Ishikawa (cell line): Measurements from ENCODE around the gene TAF10.

ENCODE experiments used
- CEBPB ChIP-seq: IDR thresholded peaks from 2 replicates; pipeline ENCODE4 v1.6.1; 2012
- CREB1 ChIP-seq: IDR thresholded peaks from 2 replicates; pipeline ENCODE4 v1.6.1; 2012; ENCODE audit warnings: low read depth
- EGR1 ChIP-seq: IDR thresholded peaks from 2 replicates; pipeline ENCODE4 v1.6.1; 2012
- EP300 ChIP-seq: IDR thresholded peaks from 2 replicates; pipeline ENCODE4 v1.6.1; 2012; ENCODE audit warnings: borderline replicate concordance
- FOXM1 ChIP-seq: IDR thresholded peaks from 2 replicates; pipeline ENCODE4 v1.6.1; 2012; ENCODE audit warnings: low read depth, borderline replicate concordance
- NFIC ChIP-seq: IDR thresholded peaks from 2 replicates; pipeline ENCODE4 v1.6.1; 2012
- RAD21 ChIP-seq: IDR thresholded peaks from 2 replicates; pipeline ENCODE4 v1.6.1; 2012; ENCODE audit warnings: low read depth
- REST ChIP-seq: IDR thresholded peaks from 2 replicates; pipeline ENCODE4 v1.6.1; 2012; ENCODE audit warnings: low read depth, mild to moderate bottlenecking
- TAF1 ChIP-seq: IDR thresholded peaks from 2 replicates; pipeline ENCODE4 v1.6.1; 2012; ENCODE audit warnings: low read depth, mild to moderate bottlenecking
- TCF12 ChIP-seq: IDR thresholded peaks from 2 replicates; pipeline ENCODE4 v1.6.1; 2012; ENCODE audit warnings: low read depth
- TEAD4 ChIP-seq: IDR thresholded peaks from 2 replicates; pipeline ENCODE4 v1.6.1; 2012
- YY1 ChIP-seq: IDR thresholded peaks from 2 replicates; pipeline ENCODE4 v1.6.1; 2012; ENCODE audit warnings: low read depth
- ZBTB7A ChIP-seq: IDR thresholded peaks from 2 replicates; pipeline ENCODE4 v1.6.1; 2012; ENCODE audit warnings: low read depth
- TF ChIP-seq, protein P1 (sequence below): IDR thresholded peaks from 2 replicates; pipeline ENCODE4 v1.6.1; 2012
- TF ChIP-seq, protein P2 (sequence below): IDR thresholded peaks from 2 replicates; pipeline ENCODE4 v1.6.1; 2012

The TAF10 gene

GRCh38 chr11:6584528-6584927 is 27.5 kb downstream of the TAF10 start:
- TF ChIP-seq RAD21 = no peak

GRCh38 chr11:6583584-6583983 is 28.4 kb downstream of the TAF10 start:
- TF ChIP-seq EGR1 (no peak), CEBPB (no peak), TCF12 (no peak), REST (no peak), EP300 (no peak), ZBTB7A (no peak), FOXM1 (no peak), NFIC (no peak), TEAD4 (no peak), CREB1 (no peak), YY1 (no peak), TAF1 (no peak), RAD21 (no peak)
- TF ChIP-seq, protein P1, sequence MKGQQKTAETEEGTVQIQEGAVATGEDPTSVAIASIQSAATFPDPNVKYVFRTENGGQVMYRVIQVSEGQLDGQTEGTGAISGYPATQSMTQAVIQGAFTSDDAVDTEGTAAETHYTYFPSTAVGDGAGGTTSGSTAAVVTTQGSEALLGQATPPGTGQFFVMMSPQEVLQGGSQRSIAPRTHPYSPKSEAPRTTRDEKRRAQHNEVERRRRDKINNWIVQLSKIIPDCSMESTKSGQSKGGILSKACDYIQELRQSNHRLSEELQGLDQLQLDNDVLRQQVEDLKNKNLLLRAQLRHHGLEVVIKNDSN = no peak
- TF ChIP-seq, protein P2, sequence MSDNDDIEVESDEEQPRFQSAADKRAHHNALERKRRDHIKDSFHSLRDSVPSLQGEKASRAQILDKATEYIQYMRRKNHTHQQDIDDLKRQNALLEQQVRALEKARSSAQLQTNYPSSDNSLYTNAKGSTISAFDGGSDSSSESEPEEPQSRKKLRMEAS = no peak

DNA sequence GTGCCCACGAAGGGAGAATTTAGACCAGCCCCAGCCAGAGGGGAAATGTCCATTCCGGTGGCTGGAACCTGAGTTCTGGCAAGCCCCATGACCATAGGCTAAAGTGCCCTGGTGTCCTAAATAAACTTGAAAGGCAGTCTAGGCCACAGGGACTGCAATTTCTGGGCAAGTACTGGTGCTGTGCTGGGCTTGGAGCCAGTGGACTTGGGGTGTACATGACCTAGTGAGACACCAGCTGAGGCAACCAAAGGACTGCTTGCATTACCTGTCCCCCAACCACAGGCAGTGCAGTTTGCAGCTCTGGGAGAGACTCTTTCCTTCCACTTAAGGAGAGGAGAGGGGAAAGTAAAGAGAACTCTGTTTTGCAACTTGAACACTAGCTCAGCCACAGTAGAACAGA is 32.3 kb downstream of the TAF10 start:
- TF ChIP-seq NFIC = no peak
- TF ChIP-seq, protein P1 = no peak

GRCh38 chr11:6578134-6578533 is 33.9 kb downstream of the TAF10 start:
- no peak for TF ChIP-seq TCF12
- TF ChIP-seq ZBTB7A = no peak
- TF ChIP-seq, protein P2 = no peak
- no peak for TF ChIP-seq CREB1
- no peak for TF ChIP-seq EP300
- TF ChIP-seq TAF1 = no peak
- TF ChIP-seq TEAD4 = no peak
- TF ChIP-seq CEBPB = no peak
- TF ChIP-seq FOXM1 = no peak

DNA sequence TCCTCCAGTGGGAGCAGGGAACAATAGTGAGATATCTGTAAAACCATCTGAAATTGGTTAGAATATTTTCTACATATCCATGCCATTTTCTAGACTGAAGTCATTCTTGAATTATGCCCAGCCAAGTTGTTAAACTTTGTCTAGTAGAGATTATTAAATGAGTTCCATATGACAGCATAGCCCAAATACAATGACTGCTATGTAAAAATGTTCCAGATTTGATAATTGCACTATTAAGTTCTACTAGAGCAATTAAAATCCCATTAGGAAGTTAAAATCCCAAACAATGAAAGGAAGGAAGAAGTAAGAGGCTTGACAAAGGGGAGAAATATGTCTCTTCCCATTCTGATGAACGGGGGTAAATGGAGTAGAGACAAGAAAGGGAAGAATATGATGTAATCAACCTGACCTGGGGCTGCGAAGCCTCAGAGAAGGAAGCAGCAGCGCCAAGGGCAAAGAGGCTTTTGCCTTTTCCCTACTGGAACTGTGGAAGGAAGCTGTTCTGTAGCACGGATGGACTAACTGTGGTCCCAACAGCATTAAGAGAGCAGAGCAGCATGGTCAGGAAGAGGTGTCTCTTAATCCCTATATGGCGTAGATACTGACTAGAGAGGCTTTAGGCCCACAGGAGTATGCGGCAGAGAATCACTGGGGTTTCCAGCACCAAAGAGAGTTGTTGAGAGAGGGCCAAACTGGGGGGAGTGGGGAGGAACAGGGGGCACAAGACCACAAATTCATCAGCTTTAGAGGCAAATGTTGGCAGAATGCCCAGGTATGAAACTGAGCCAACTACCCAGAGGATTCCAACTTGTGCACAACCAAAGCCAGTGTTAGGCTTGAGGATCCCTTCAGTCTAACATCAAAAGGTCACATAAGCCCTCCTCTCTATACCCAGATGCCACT is 35.3 kb downstream of the TAF10 start:
- no peak for TF ChIP-seq EGR1
- peak; percentile 67 for TF ChIP-seq NFIC

DNA sequence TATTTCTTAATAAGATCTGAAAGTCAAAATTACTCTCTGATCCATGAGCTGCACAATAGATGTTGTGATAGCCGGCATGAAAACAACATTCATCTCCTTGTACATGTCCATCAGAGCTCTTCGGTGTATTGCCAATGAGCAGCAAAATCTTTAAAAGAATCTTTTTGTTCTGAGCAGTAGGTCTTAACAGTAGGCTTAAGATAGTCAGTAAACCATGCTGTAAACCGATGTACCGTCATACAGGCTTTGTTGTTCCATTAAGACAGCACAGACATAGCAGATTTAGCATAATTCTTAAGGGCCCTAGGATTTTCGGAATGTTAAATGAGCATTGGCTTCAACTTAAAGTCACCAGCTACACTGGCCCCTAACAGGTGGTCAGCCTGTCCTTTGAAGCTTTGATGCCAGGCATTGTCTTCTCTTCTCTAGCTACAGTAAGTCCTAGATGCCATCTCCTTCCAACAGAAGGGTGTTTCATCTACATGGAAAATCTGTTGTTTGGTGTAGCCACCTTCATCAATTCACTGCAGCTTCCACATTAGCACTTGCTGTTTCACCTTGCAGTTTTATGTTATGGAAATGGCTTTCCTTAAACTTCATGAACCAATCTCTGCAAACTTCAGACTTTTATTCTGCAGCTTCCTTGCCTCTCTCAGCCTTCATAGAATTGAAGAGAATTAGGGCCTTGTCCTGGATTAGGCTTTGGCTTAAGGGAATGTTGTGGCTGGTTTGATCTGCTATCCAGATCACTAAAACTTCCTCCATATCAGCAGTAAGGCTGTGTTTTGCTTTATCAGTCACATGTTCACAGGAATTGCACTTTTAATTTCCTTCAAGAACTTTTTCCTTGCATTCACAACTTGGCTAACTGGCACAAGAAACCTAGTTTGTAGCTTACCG is 37.0 kb downstream of the TAF10 start:
- no peak for TF ChIP-seq REST
- no peak for TF ChIP-seq YY1
- TF ChIP-seq, protein P2 = no peak
- TF ChIP-seq CREB1 = no peak
- no peak for TF ChIP-seq CEBPB
- TF ChIP-seq TCF12 = no peak
- TF ChIP-seq EGR1 = no peak
- TF ChIP-seq FOXM1 = no peak
